ENCODE results near the gene TNS2.

Gene TNS2

GRCh38 chr12:53052419-53053217 is 2.8 kb downstream of the TNS2 start:
- H3K4me3 ChIP-seq (ENCODE audit: insufficient read depth, low read length, poor library complexity, severe bottlenecking), result no peak overlapping the region
- TF ChIP-seq CTCF (IDR thresholded peaks at IDR 0.05; ENCODE audit: insufficient read depth, low read length, poor library complexity, severe bottlenecking) (no peak), EZH2phosphoT487 (conservative IDR thresholded peaks at IDR 0.05; ENCODE audit: low read length) (no peak)
- no peak overlapping the region for H3K27ac ChIP-seq (ENCODE audit: low read depth, low read length)

GRCh38 chr12:53053218-53054111 is 3.6 kb downstream of the TNS2 start:
- no peaks in the 10 kb centered on the region for H4K20me1 ChIP-seq (ENCODE audit: low read depth, low read length)
- no peaks in the 10 kb centered on the region for H3K9me2 ChIP-seq (replicated peaks; ENCODE audit: insufficient read depth, low read length)
- peak overlapping the region; percentile 82 for H2AFZ ChIP-seq (ENCODE audit: low read depth, low read length, severe bottlenecking)
- no peak for TF ChIP-seq EZH2phosphoT487 (conservative IDR thresholded peaks at IDR 0.05; ENCODE audit: low read length)
- TF ChIP-seq CTCF (IDR thresholded peaks at IDR 0.05; ENCODE audit: insufficient read depth, low read length, poor library complexity, severe bottlenecking), result peak; percentile 78
- H3K9ac ChIP-seq (ENCODE audit: low read length), result peak overlapping the region; percentile 58
- peaks cover 6% of the 10 kb centered on the region for H3F3A ChIP-seq (ENCODE audit: insufficient read depth)
- peak overlapping the region; percentile 12; the same call in 1 of the 2 replicates for H3K27ac ChIP-seq (ENCODE audit: low read depth, low read length)
- H3K4me3 ChIP-seq (ENCODE audit: insufficient read depth, low read length, poor library complexity, severe bottlenecking), result peak overlapping the region; percentile 93
- peak overlapping the region; percentile 60 for H3K4me2 ChIP-seq (ENCODE audit: low read depth, low read length, poor library complexity, severe bottlenecking)
- H3K36me3 ChIP-seq (ENCODE audit: low read length), result no peaks in the 10 kb centered on the region
- no peaks in the 10 kb centered on the region for H3K27me3 ChIP-seq (ENCODE audit: low read length)
- H3K79me2 ChIP-seq (ENCODE audit: insufficient read depth, low read length), result no peaks in the 10 kb centered on the region
- H3K9me3 ChIP-seq (ENCODE audit: insufficient read depth, low read length), result no peaks in the 10 kb centered on the region

More at GRCh38 chr12:53052419-53053217, 2.8 kb downstream of the TNS2 start:
- Histone ChIP-seq H3F3A (ENCODE audit: insufficient read depth) (peaks cover 6% of the 10 kb centered on the region), H3K9me3 (ENCODE audit: insufficient read depth, low read length) (no peaks in the 10 kb centered on the region), H3K27me3 (ENCODE audit: low read length) (no peaks in the 10 kb centered on the region), H3K9ac (ENCODE audit: low read length) (no peak overlapping the region), H4K20me1 (ENCODE audit: low read depth, low read length) (no peaks in the 10 kb centered on the region), H3K36me3 (ENCODE audit: low read length) (no peaks in the 10 kb centered on the region), H3K79me2 (ENCODE audit: insufficient read depth, low read length) (no peaks in the 10 kb centered on the region), H2AFZ (ENCODE audit: low read depth, low read length, severe bottlenecking) (no peak overlapping the region), H3K9me2 (replicated peaks; ENCODE audit: insufficient read depth, low read length) (no peaks in the 10 kb centered on the region), H3K4me2 (ENCODE audit: low read depth, low read length, poor library complexity, severe bottlenecking) (no peak overlapping the region)

DNA sequence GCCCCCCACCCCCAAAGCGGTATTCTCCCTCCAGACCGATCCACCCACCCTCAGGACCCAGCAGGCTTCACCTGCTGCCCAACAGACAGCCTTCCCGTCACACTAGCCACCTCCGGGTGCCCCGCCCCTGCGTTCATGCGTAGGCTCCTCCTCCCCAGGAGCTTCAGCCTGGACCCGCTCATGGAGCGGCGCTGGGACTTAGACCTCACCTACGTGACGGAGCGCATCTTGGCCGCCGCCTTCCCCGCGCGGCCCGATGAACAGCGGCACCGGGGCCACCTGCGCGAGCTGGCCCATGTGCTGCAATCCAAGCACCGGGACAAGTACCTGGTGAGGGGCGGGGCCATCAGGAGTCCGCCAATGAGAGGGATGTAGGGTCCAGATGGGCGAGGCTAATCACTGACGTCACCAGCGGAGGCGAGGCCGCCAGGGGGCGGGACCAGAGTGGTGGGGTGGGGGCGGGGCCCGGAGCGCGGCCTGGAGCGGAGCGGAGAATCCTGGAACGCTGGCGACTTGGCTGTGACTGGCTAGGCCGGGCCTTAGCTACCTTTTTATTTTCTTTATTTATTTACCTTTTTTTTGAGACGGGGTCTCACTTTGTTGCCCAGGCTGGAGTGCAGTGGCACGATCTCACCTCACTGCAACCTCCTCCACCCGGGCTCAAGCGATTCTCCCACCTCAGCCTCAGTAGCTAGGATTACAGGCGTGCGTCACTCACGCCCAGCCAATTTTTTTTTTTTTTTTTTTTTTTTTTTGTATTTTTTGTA is 4.4 kb downstream of the TNS2 start:
- Histone ChIP-seq H3K4me3 (ENCODE audit: insufficient read depth, low read length, poor library complexity, severe bottlenecking) (peak overlapping the region; percentile 93), H2AFZ (ENCODE audit: low read depth, low read length, severe bottlenecking) (peak overlapping the region; percentile 82)

More for the DNA sequence above, 4.4 kb downstream of the TNS2 start:
- TF ChIP-seq CTCF (IDR thresholded peaks at IDR 0.05; ENCODE audit: insufficient read depth, low read length, poor library complexity, severe bottlenecking) (no peak), EZH2phosphoT487 (conservative IDR thresholded peaks at IDR 0.05; ENCODE audit: low read length) (no peak)
- Histone ChIP-seq H3K27ac (ENCODE audit: low read depth, low read length) (peak overlapping the region; percentile 12; the same call in 1 of the 2 replicates), H3K27me3 (ENCODE audit: low read length) (no peaks in the 10 kb centered on the region), H3K9ac (ENCODE audit: low read length) (peak overlapping the region; percentile 58), H3K4me2 (ENCODE audit: low read depth, low read length, poor library complexity, severe bottlenecking) (peak overlapping the region; percentile 60), H4K20me1 (ENCODE audit: low read depth, low read length) (no peaks in the 10 kb centered on the region), H3F3A (ENCODE audit: insufficient read depth) (peaks cover 6% of the 10 kb centered on the region), H3K36me3 (ENCODE audit: low read length) (no peaks in the 10 kb centered on the region), H3K79me2 (ENCODE audit: insufficient read depth, low read length) (no peaks in the 10 kb centered on the region), H3K9me3 (ENCODE audit: insufficient read depth, low read length) (no peaks in the 10 kb centered on the region), H3K9me2 (replicated peaks; ENCODE audit: insufficient read depth, low read length) (no peaks in the 10 kb centered on the region)

Data from SU-DHL-6 (cell line).